Measurements from ENCODE around the gene BIRC2.
"Not testable (repeated sequence)": the region's sequence is repeated elsewhere in the genome, so short reads cannot be mapped to it uniquely, and the experiment has no call there.

Gene BIRC2

DNA sequence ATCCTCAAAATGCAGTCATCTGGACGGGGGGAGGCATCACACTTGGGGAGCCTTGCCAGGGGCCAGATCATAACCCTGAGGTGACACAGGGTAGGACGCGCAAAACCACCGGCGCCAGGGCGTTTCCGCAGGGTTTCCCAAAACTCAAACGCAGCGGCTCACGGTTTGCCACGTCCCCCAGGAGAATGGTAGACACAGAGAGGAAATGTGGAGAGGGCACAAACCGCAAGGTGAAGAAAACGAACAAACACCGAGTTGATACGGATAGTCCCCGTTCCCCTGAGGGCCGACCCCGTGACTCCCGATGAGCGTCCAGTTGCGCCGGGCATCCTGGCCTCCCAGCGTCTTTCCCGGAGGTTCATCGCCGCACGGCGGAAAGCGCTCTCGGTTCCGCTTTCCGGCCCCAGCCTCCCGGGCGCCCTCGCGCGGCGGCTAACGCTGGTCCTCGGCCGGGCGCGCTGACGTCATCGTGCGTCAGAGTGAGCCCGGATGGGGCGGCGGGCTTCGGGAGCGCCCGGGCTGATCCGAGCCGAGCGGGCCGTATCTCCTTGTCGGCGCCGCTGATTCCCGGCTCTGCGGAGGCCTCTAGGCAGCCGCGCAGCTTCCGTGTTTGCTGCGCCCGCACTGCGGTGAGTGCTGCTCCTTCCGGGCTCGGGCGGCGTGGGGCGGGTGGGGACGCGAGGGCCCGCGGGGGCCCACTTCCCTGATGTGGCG is at the start of gene BIRC2:
Gene BIRC2, plus strand, starts transcription at position 467 of the 714 bp plus-strand sequence. CDS start 2,641 bp downstream, outside the sequence.
- H3K27ac Mint-ChIP-seq = peak within 1 kb of the TSS; percentile 93
- H3K4me3 Mint-ChIP-seq = peak within 1 kb of the TSS; percentile 93
- no peaks in the 10 kb centered on the region for H3K9me3 Mint-ChIP-seq
- peak; percentile 93 for ATAC-seq
- DNase-seq (ENCODE audit: low spot score in 2 of 2) = peak; percentile 96 to 97
- H3K4me1 Mint-ChIP-seq = peaks cover 37% of the 10 kb centered on the region
- H3K36me3 Mint-ChIP-seq = peaks cover 54% of the 10 kb centered on the region

DNA sequence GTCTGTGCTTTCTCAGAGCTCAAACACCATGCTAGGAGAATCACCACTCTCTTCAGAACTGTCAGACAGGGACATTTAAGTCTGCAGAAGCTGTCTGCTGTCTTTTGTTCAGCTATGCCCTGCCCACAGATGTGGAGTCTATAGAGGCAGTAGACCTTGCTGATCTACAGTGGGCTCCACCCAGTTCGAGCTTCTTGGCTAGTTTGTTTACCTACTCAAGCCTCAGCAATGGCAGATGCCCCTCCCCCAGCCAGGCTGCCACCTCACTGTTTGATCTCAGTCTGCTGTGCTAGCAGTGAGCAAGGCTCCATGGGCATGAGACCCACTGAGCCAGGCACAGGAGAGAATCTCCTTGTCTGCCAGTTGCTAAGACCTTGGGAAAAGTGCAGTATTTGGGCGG is 46.2 kb upstream of the BIRC2 start:
- not testable (repeated sequence) for H3K27ac Mint-ChIP-seq, H3K4me3 Mint-ChIP-seq, ATAC-seq, H3K36me3 Mint-ChIP-seq
- H3K4me1 Mint-ChIP-seq = peaks cover 48% of the 10 kb centered on the region
- H3K9me3 Mint-ChIP-seq = peaks cover 11% of the 10 kb centered on the region
- peak in 1 of 2 donors; percentile 47 for DNase-seq (ENCODE audit: low spot score in 2 of 2)

DNA sequence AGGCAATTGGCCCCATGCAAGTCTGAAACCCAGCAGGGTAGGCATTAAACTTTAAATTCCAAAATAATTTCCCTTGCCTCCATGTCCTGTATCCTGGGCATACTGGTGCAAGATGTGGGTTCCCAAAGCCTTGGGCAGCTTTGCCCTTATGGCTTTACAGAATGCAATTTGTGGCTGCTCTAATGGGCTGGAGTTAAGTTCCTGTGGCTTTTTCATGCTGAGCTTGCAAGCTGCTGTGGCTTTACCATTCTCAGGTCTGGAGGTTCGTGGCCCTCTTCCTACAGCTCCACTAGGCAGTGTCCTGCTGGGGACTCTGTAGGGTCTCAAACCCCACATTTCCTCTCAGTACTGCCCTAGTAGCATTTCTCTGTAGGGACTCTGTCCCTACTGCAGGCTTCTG is 44.8 kb upstream of the BIRC2 start:
- DNase-seq (ENCODE audit: low spot score in 2 of 2) (peak in 1 of 2 donors; percentile 32), ATAC-seq (no peak)
- Mint-ChIP-seq H3K27ac (no peak overlapping the region), H3K9me3 (peaks cover 11% of the 10 kb centered on the region), H3K36me3 (no peaks in the 10 kb centered on the region), H3K4me3 (no peak overlapping the region), H3K4me1 (peaks cover 62% of the 10 kb centered on the region)

DNA sequence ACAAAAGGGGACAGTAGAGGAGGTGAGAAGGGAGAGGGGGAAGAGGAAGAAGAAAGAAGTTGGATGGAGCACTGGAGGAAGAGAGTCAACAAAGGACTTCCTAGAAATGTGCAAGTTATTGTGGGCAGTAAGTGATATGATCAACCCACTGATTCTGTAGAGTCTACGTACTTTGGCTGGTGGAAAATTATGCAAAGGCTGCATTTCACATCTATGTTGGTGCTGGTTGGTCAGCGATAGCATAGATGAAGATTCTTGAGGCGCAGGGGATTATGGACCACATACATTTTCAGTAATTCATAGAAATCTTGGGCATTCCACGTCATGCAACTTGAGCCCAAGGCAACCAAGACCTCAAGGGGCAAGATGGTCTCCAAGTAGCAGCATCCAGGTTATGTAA is 42.3 kb upstream of the BIRC2 start:
- Mint-ChIP-seq H3K4me1 (peaks cover 63% of the 10 kb centered on the region), H3K36me3 (no peaks in the 10 kb centered on the region), H3K4me3 (peak overlapping the region; percentile 12), H3K27ac (peak overlapping the region; percentile 9), H3K9me3 (peaks cover 11% of the 10 kb centered on the region)
- ATAC-seq (peak; percentile 48), DNase-seq (ENCODE audit: low spot score in 2 of 2) (no peak)

DNA sequence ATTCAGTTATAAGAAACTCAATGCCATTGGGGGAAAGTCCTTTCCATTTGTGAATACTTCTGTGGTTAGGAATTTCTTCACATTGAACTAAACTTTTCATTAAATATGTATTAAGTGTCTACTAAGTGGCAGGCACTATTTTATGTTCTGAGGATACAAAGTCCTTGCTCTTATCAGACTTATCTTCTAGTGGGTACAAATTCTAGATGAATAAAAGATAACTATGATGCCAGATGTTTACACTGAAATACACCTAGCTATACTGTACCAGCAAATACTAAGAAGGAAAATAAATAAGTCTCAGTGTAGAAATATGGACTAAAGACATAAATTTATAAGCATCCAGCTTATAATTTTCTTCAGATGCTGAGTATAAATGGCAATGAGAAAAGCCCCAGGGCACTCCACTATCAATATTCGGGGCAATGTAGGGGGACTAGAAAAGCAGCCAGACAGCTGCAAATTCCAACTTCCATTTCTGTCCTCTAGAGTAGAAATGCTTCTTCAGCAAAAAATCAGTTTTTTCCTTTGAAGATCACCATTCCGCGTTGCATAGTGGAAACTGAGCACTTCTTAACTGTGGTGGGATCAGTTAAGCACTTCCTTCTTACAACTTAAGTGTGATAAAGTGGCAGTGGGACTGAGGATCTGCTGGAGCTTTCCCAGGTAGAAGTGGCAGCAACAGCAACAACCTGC is 41.5 kb upstream of the BIRC2 start:
- Mint-ChIP-seq H3K27ac (peak overlapping the region; percentile 69), H3K4me1 (peaks cover 58% of the 10 kb centered on the region), H3K9me3 (peaks cover 11% of the 10 kb centered on the region), H3K4me3 (peak overlapping the region; percentile 54), H3K36me3 (no peaks in the 10 kb centered on the region)
- ATAC-seq = no peak
- DNase-seq (ENCODE audit: low spot score in 2 of 2) = no peak

DNA sequence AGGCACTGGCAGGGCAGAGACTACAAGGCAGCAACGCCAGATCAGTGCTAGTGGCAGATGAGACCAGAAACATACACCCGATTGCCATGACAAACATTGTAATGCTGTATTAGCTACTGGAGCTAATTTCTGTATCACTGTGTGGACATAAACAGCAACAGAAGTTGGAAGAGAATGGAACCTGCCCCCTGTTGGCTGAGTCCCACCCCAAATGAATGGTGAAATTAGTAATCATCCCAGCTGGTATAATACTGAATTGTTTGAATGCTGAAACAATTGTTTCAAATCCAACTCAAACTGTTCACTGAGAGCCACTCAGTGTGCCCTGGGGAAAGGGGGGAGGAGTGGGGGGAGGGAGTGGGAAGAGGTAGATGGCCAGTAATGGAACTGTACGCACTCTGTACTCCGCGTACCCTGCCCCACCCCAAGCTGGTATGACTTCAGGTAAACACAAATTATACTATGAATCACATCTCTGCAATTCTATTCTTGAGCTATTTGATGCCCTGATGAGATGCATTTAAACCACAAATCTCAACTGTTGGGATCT is 40.9 kb upstream of the BIRC2 start:
- peak; percentile 54 for ATAC-seq
- no peak for DNase-seq (ENCODE audit: low spot score in 2 of 2)
- no peaks in the 10 kb centered on the region for H3K36me3 Mint-ChIP-seq
- H3K9me3 Mint-ChIP-seq = peaks cover 11% of the 10 kb centered on the region
- peaks cover 57% of the 10 kb centered on the region for H3K4me1 Mint-ChIP-seq
- H3K27ac Mint-ChIP-seq = peak overlapping the region; percentile 69
- H3K4me3 Mint-ChIP-seq = peak overlapping the region; percentile 54

DNA sequence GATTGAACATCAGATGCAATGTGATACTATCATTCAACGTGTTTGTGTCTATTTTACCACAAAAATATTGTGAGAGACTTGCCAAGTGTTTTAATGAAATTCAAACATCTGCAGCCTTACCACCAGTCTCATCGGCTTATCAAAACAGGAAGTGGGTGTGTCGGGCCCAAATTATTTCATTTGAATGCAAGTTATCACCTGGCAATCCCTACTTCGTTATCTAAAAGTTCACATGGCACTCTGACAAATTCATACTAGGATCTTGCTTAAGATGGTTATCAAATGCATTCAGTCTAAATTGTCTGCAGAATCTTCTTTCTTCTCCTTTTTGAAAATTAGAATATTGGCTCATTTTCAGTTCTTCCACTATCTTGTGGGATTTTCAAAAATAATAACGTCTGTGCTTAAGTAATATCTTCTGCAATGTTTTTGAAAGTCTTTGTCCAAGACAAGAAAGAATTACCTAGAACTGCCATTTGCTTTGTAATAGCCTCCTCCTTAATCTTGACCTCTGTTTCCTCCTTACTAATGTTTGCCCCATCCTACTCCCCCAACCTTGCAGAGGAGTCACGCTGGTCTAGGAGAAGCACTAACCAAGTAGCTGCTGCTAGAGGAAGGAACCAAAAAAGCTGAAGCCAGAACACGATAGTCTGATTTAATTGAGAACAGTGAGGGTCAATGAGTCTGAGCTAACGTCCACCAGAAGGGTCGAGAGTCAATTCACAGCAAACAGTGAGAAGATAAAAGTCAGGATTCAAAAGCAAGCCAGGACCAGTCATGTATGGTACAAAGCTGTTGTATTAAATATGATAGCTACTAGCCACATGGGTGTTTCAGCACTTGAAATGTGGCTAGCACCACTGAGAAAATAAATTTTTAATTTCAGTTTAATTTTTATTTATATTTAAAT is 39.9 kb upstream of the BIRC2 start:
- H3K4me1 Mint-ChIP-seq = peaks cover 47% of the 10 kb centered on the region
- peak overlapping the region; percentile 54 for H3K4me3 Mint-ChIP-seq
- ATAC-seq (peak; percentile 47), DNase-seq (ENCODE audit: low spot score in 2 of 2) (no peak)
- H3K27ac Mint-ChIP-seq = peak overlapping the region; percentile 5
- no peaks in the 10 kb centered on the region for H3K36me3 Mint-ChIP-seq
- H3K9me3 Mint-ChIP-seq = peaks cover 4% of the 10 kb centered on the region

DNA sequence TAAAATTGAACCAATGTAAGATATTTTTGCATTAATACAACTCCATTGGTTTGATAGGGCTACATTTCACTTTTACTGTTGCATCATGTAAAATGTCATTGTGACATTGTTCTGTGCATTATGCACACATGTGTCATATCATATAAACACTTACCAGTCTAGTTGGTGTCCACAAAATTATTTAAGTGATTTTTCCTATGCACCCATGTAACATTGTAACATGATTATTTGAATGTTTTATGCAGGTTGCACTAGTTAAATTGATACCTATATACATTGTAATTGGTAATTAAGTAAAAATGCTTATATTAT is 39.3 kb upstream of the BIRC2 start:
- no peak overlapping the region for H3K27ac Mint-ChIP-seq
- H3K36me3 Mint-ChIP-seq = no peaks in the 10 kb centered on the region
- peaks cover 46% of the 10 kb centered on the region for H3K4me1 Mint-ChIP-seq
- H3K9me3 Mint-ChIP-seq = peaks cover 4% of the 10 kb centered on the region
- H3K4me3 Mint-ChIP-seq = peak overlapping the region; percentile 54
- ATAC-seq (no peak), DNase-seq (ENCODE audit: low spot score in 2 of 2) (no peak)

DNA sequence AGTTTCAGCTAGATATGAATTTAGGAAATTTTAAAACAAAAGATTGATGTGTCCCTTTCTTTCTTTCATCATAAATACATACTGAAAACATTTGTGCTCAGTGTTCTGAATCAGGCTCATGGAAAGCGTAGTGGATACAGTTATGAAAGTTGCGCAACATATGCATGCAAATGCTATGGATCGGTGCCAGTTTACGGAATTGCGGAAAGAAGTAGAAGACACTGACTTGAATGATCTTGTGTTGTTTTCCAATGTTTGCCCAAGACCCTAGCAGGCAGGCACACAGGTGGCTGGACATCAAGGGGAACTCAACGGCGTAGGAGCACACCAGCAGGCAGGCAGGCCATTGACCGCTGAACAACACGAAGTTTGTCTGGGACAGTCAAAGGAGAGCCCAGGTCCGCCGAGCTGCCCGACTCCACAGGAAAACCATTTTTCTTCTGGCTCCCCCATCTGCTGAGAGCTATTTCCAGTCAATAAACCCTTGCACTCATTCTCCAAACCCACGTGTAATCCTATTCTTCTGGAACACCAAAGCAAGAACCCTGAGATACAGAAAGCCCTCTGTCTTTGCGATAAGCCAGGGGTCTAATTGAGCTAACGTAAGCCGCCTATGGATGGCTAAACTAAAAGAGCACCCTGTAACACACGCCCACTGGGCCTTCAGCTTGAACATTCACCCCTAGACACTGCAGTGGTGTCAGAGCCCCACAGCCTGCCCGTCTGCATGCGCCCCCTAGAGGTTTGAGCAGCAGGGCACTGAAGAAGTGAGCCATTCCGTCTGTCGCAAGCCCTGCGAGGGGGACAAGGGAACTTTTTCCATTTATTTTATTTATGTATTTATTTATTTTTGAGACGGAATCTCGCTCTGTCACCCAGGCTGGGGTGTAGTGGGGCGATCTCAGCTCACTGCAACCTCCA is 37.1 kb upstream of the BIRC2 start:
- no peaks in the 10 kb centered on the region for H3K9me3 Mint-ChIP-seq
- H3K27ac Mint-ChIP-seq = no peak overlapping the region
- H3K4me3 Mint-ChIP-seq = no peak overlapping the region
- peaks cover 48% of the 10 kb centered on the region for H3K4me1 Mint-ChIP-seq
- ATAC-seq = no peak
- no peak for DNase-seq (ENCODE audit: low spot score in 2 of 2)
- no peaks in the 10 kb centered on the region for H3K36me3 Mint-ChIP-seq

DNA sequence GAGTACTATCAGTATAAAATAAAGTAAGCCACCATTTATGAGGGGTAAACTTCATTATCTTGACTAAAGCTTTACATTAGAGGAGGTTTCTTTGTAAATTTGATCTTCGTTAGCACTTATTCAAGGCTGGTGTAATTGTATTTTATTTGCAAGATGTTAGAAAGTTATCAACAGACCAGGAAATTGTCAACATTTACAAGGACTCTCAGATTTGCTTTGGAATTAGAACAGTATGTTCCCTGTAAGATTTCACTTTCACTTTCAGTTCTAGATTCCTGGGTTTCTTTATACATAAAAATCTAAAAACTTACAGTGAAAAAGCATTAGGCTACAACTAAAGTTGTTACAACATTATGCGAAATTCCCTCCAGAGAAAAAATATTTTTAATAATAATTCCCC is 34.3 kb upstream of the BIRC2 start:
- no peak for DNase-seq (ENCODE audit: low spot score in 2 of 2)
- H3K9me3 Mint-ChIP-seq = no peaks in the 10 kb centered on the region
- peak overlapping the region; percentile 93 for H3K4me3 Mint-ChIP-seq
- peaks cover 14% of the 10 kb centered on the region for H3K36me3 Mint-ChIP-seq
- ATAC-seq = no peak
- H3K4me1 Mint-ChIP-seq = peaks cover 35% of the 10 kb centered on the region
- peak overlapping the region; percentile 93 for H3K27ac Mint-ChIP-seq

DNA sequence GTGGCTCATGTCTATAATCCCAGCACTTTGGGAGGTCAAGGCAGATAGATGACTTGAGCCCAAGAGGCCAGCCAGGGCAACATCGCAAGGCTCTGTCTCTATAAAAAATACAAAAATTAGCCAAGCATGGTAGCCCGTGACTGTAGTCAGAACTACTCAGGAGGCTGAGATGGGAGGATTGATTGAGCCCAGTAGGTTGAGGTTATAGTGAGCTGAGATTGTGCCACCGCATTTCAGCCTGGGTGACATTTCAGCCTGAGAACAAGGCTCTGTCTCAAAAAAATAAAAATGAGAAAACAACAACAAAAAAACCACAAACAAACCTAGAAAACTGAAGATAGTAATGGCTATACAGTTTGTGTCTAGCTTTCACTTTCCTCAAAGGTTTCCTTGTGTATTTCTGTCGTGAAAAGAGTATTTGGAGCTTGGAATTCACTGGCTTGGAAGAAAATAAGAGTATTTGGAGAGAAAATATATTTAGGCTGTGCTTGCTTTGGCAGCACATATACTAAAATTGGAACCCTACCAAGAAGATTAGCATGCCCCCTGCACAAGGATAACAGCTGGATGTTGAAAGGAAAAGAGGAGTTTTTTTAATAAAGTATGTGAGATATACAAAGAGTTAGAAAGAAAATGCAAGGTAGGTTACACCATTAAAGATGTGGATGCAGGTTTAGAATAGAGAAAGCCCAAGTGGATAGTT is 33.6 kb upstream of the BIRC2 start:
- no peak for DNase-seq (ENCODE audit: low spot score in 2 of 2)
- H3K4me1 Mint-ChIP-seq = peaks cover 36% of the 10 kb centered on the region
- H3K9me3 Mint-ChIP-seq = no peaks in the 10 kb centered on the region
- peaks cover 22% of the 10 kb centered on the region for H3K36me3 Mint-ChIP-seq
- peak overlapping the region; percentile 93 for H3K4me3 Mint-ChIP-seq
- H3K27ac Mint-ChIP-seq = peak overlapping the region; percentile 93
- no peak for ATAC-seq

DNA sequence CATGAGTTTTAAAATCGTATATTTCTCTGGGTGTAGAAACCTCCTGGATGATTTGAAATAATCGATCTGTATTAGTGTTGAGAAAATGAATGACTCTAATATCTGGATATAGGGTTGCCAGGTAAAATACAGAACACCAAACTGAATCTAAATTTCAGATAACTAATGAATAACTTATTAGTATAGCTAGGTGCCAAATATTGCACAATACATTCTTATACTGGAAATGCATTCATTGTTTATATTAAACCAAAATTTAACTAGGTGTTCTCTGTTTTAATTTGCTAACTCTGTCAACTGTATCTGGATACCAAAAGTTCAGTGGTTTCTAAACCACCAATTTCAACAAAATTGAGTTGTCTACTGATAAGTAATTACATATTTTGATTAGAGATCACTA is 32.2 kb upstream of the BIRC2 start:
- Mint-ChIP-seq H3K4me1 (peaks cover 36% of the 10 kb centered on the region), H3K9me3 (no peaks in the 10 kb centered on the region), H3K27ac (peak overlapping the region; percentile 93), H3K36me3 (peaks cover 36% of the 10 kb centered on the region), H3K4me3 (peak overlapping the region; percentile 93)
- DNase-seq (ENCODE audit: low spot score in 2 of 2) = no peak
- ATAC-seq = no peak

DNA sequence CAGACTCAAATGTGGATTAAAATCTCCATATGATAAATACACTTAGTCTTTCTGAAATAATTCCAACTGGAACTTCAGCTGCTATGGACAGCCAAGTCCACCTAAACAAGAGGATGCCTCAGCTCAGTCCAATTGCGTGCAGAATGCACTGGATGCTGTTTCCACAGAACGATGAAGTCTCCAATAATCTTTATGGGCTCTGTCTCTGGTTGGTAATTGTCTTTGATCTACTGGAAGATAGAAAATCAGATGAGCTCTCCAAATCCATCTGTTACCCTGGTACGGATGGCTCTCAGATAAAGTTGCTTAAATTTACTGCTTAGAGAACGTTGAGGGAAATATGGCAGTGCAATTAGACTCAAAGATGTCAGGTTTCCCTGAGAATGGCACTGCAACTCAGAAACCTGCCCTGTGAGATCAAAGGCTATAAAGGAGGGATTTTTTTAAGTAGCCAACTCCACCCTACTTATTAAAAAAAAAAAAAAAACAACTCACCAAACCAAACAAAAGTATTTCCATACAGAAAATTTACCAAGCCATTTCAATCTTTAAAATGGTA is 30.6 kb upstream of the BIRC2 start:
- ATAC-seq (no peak), DNase-seq (ENCODE audit: low spot score in 2 of 2) (no peak)
- Mint-ChIP-seq H3K4me1 (peaks cover 42% of the 10 kb centered on the region), H3K36me3 (peaks cover 52% of the 10 kb centered on the region), H3K27ac (peak overlapping the region; percentile 93), H3K4me3 (peak overlapping the region; percentile 93), H3K9me3 (no peaks in the 10 kb centered on the region)
